ENCODE data around the gene KIF1B. TPM values are rescaled to one million over a fixed set of nuclear protein-coding genes. Genes with fewer than 3 reads are reported as not detected.

Gene KIF1B
- total RNA-seq, 2 experiments from 2014 or later: 13.4 to 13.9 TPM

- no peak overlapping the region for H3K27ac Mint-ChIP-seq
- DNase-seq (no peak), ATAC-seq (ENCODE audit: low read depth) (no peak)
- H3K4me3 Mint-ChIP-seq: no peak overlapping the region
- POLR2A ChIA-PET: no interaction called here
- H3K9me3 Mint-ChIP-seq: no peaks in the 10 kb centered on the region
- H3K27me3 Mint-ChIP-seq: no peaks in the 10 kb centered on the region
- H3K4me1 Mint-ChIP-seq: peaks cover 2% of the 10 kb centered on the region
- H3K36me3 Mint-ChIP-seq: peaks cover 6% of the 10 kb centered on the region
Observed at GRCh38 chr1:10263450-10264082, 53.2 kb downstream of the KIF1B start.

GRCh38 chr1:10265027-10265426, 54.7 kb downstream of the KIF1B start:
- Mint-ChIP-seq H3K4me1 (peaks cover 2% of the 10 kb centered on the region), H3K9me3 (no peaks in the 10 kb centered on the region), H3K27ac (no peak overlapping the region), H3K36me3 (peaks cover 4% of the 10 kb centered on the region), H3K27me3 (no peaks in the 10 kb centered on the region), H3K4me3 (no peak overlapping the region)
- no peak for ATAC-seq (ENCODE audit: low read depth)
- no peak for DNase-seq
- POLR2A ChIA-PET: interaction anchor here (0.7 kb wide), 1 partner anchor 10 kb away, joined by 3 read pairs; no protein-coding TSS in a partner anchor

GRCh38 chr1:10265900-10266299, 55.5 kb downstream of the KIF1B start:
- POLR2A ChIA-PET: no interaction called here
- Mint-ChIP-seq H3K36me3 (peaks cover 4% of the 10 kb centered on the region), H3K27me3 (no peaks in the 10 kb centered on the region), H3K27ac (no peak overlapping the region), H3K9me3 (no peaks in the 10 kb centered on the region), H3K4me3 (no peak overlapping the region), H3K4me1 (peaks cover 2% of the 10 kb centered on the region)
- no peak for DNase-seq
- no peak for ATAC-seq (ENCODE audit: low read depth)

GRCh38 chr1:10267319-10267718, 56.9 kb downstream of the KIF1B start:
- Mint-ChIP-seq H3K4me3 (no peak overlapping the region), H3K36me3 (peaks cover 8% of the 10 kb centered on the region), H3K27ac (no peak overlapping the region), H3K4me1 (peaks cover 2% of the 10 kb centered on the region), H3K27me3 (no peaks in the 10 kb centered on the region), H3K9me3 (no peaks in the 10 kb centered on the region)
- DNase-seq (no peak), ATAC-seq (ENCODE audit: low read depth) (no peak)
- POLR2A ChIA-PET: no interaction called here

GRCh38 chr1:10267921-10268320, 57.6 kb downstream of the KIF1B start:
- DNase-seq (no peak), ATAC-seq (ENCODE audit: low read depth) (no peak)
- no peak overlapping the region for H3K27ac Mint-ChIP-seq
- POLR2A ChIA-PET: no interaction called here
- peaks cover 8% of the 10 kb centered on the region for H3K36me3 Mint-ChIP-seq
- H3K9me3 Mint-ChIP-seq: no peaks in the 10 kb centered on the region
- no peaks in the 10 kb centered on the region for H3K27me3 Mint-ChIP-seq
- H3K4me3 Mint-ChIP-seq: no peak overlapping the region
- H3K4me1 Mint-ChIP-seq: peaks cover 2% of the 10 kb centered on the region

- no peak overlapping the region for H3K4me3 Mint-ChIP-seq
- no peak overlapping the region for H3K27ac Mint-ChIP-seq
- H3K27me3 Mint-ChIP-seq: no peaks in the 10 kb centered on the region
- ATAC-seq (ENCODE audit: low read depth) (no peak), DNase-seq (no peak)
- no peaks in the 10 kb centered on the region for H3K9me3 Mint-ChIP-seq
- POLR2A ChIA-PET: interaction anchor here (0.7 kb wide), 1 partner anchor 1029 kb away, joined by 3 read pairs; no protein-coding TSS in a partner anchor
- H3K36me3 Mint-ChIP-seq: peaks cover 11% of the 10 kb centered on the region
- H3K4me1 Mint-ChIP-seq: no peaks in the 10 kb centered on the region
Observed at GRCh38 chr1:10271090-10271489, 60.7 kb downstream of the KIF1B start.

GRCh38 chr1:10271869-10272268, 61.5 kb downstream of the KIF1B start:
- H3K27me3 Mint-ChIP-seq: no peaks in the 10 kb centered on the region
- ATAC-seq (ENCODE audit: low read depth) (no peak), DNase-seq (no peak)
- H3K4me3 Mint-ChIP-seq: no peak overlapping the region
- POLR2A ChIA-PET: no interaction called here
- no peaks in the 10 kb centered on the region for H3K4me1 Mint-ChIP-seq
- H3K9me3 Mint-ChIP-seq: no peaks in the 10 kb centered on the region
- peaks cover 11% of the 10 kb centered on the region for H3K36me3 Mint-ChIP-seq
- H3K27ac Mint-ChIP-seq: no peak overlapping the region

GRCh38 chr1:10272274-10272673, 61.9 kb downstream of the KIF1B start:
- Mint-ChIP-seq H3K4me1 (no peaks in the 10 kb centered on the region), H3K4me3 (no peak overlapping the region), H3K27me3 (no peaks in the 10 kb centered on the region), H3K27ac (no peak overlapping the region), H3K9me3 (no peaks in the 10 kb centered on the region), H3K36me3 (peaks cover 11% of the 10 kb centered on the region)
- ATAC-seq (ENCODE audit: low read depth) (no peak), DNase-seq (no peak)
- POLR2A ChIA-PET: no interaction called here

- H3K27me3 Mint-ChIP-seq: no peaks in the 10 kb centered on the region
- no peak for ATAC-seq (ENCODE audit: low read depth)
- POLR2A ChIA-PET: no interaction called here
- H3K4me3 Mint-ChIP-seq: no peak overlapping the region
- H3K27ac Mint-ChIP-seq: no peak overlapping the region
- no peaks in the 10 kb centered on the region for H3K9me3 Mint-ChIP-seq
- peaks cover 7% of the 10 kb centered on the region for H3K36me3 Mint-ChIP-seq
- H3K4me1 Mint-ChIP-seq: peaks cover 4% of the 10 kb centered on the region
- DNase-seq: no peak
Observed at GRCh38 chr1:10278880-10279279, 68.5 kb downstream of the KIF1B start.

GRCh38 chr1:10280439-10281350, 70.3 kb downstream of the KIF1B start:
- H3K36me3 Mint-ChIP-seq: peaks cover 6% of the 10 kb centered on the region
- no peak overlapping the region for H3K4me3 Mint-ChIP-seq
- no peaks in the 10 kb centered on the region for H3K9me3 Mint-ChIP-seq
- peaks cover 5% of the 10 kb centered on the region for H3K4me1 Mint-ChIP-seq
- no peaks in the 10 kb centered on the region for H3K27me3 Mint-ChIP-seq
- POLR2A ChIA-PET: no interaction called here
- H3K27ac Mint-ChIP-seq: no peak overlapping the region
- no peak for ATAC-seq (ENCODE audit: low read depth)
- DNase-seq: no peak

- POLR2A ChIA-PET: no interaction called here
- Mint-ChIP-seq H3K27me3 (no peaks in the 10 kb centered on the region), H3K27ac (no peak overlapping the region), H3K4me3 (no peak overlapping the region), H3K9me3 (no peaks in the 10 kb centered on the region), H3K36me3 (peaks cover 6% of the 10 kb centered on the region), H3K4me1 (peaks cover 5% of the 10 kb centered on the region)
- no peak for DNase-seq
- ATAC-seq (ENCODE audit: low read depth): peak; percentile 18
Observed at GRCh38 chr1:10283318-10283984, 73.1 kb downstream of the KIF1B start.

GRCh38 chr1:10286244-10286643, 75.9 kb downstream of the KIF1B start:
- POLR2A ChIA-PET: interaction anchor here (0.5 to 0.8 kb wide), 3 partner anchors 44 to 216 kb away, joined by 3 to 7 read pairs (median 3); no protein-coding TSS in a partner anchor
- H3K4me1 Mint-ChIP-seq: peaks cover 1% of the 10 kb centered on the region
- peaks cover 3% of the 10 kb centered on the region for H3K36me3 Mint-ChIP-seq
- H3K27ac Mint-ChIP-seq: no peak overlapping the region
- no peak for ATAC-seq (ENCODE audit: low read depth)
- H3K4me3 Mint-ChIP-seq: no peak overlapping the region
- no peak for DNase-seq
- H3K9me3 Mint-ChIP-seq: no peaks in the 10 kb centered on the region
- H3K27me3 Mint-ChIP-seq: no peaks in the 10 kb centered on the region

- ATAC-seq (ENCODE audit: low read depth): no peak
- DNase-seq: no peak
- Mint-ChIP-seq H3K9me3 (no peaks in the 10 kb centered on the region), H3K27ac (no peak overlapping the region), H3K36me3 (peaks cover 3% of the 10 kb centered on the region), H3K27me3 (no peaks in the 10 kb centered on the region), H3K4me1 (peaks cover 1% of the 10 kb centered on the region), H3K4me3 (no peak overlapping the region)
- POLR2A ChIA-PET: no interaction called here
Observed at GRCh38 chr1:10287023-10287645, 76.8 kb downstream of the KIF1B start.
